ENCODE results near the gene BMP2K.

GRCh38 chr4:78756137-78756536 lies 20.0 kb upstream of the BMP2K start:
- TF ChIP-seq CTCF (IDR thresholded peaks at IDR 0.05; ENCODE audit: low read depth, low read length, poor library complexity, severe bottlenecking) (no peak), EZH2phosphoT487 (IDR thresholded peaks at IDR 0.05; ENCODE audit: borderline replicate concordance, low read length) (no peak)

Measured in DOHH2 (cell line).